Measurements from ENCODE around the gene UTP14C.
"Not testable (repeated sequence)": the region's sequence is repeated elsewhere in the genome, so short reads cannot be mapped to it uniquely, and the experiment has no call there.

The UTP14C gene

GRCh38 chr13:52024481-52024880 lies at the start of gene UTP14C:
Gene UTP14C, plus strand, starts transcription at chr13:52024691. Its CDS starts 4,114 bp downstream, at chr13:52028805.
- no peak for DNase-seq (ENCODE audit: low read depth, low spot score)

- no peak for DNase-seq (ENCODE audit: low read depth, low spot score)
Observed at GRCh38 chr13:51976423-51976822, 48.1 kb upstream of the UTP14C start.

- DNase-seq (ENCODE audit: low read depth, low spot score) = no peak
Observed at GRCh38 chr13:51976890-51977289, 47.6 kb upstream of the UTP14C start.

- DNase-seq (ENCODE audit: low read depth, low spot score) = no peak
Observed at GRCh38 chr13:51977625-51978024, 46.9 kb upstream of the UTP14C start.

- DNase-seq (ENCODE audit: low read depth, low spot score) = no peak
Observed at GRCh38 chr13:51978796-51979556, 45.5 kb upstream of the UTP14C start.

GRCh38 chr13:51980908-51981307 lies 43.6 kb upstream of the UTP14C start:
- DNase-seq (ENCODE audit: low read depth, low spot score) = no peak

GRCh38 chr13:51981355-51981754 lies 43.1 kb upstream of the UTP14C start:
- DNase-seq (ENCODE audit: low read depth, low spot score) = peak; percentile 52

- not testable (repeated sequence) for DNase-seq (ENCODE audit: low read depth, low spot score)
Observed at GRCh38 chr13:51983292-51983691, 41.2 kb upstream of the UTP14C start.

- DNase-seq (ENCODE audit: low read depth, low spot score) = not testable (repeated sequence)
Observed at GRCh38 chr13:51984904-51985303, 39.6 kb upstream of the UTP14C start.

GRCh38 chr13:51988988-51989618 lies 35.4 kb upstream of the UTP14C start:
- DNase-seq (ENCODE audit: low read depth, low spot score) = no peak

- no peak for DNase-seq (ENCODE audit: low read depth, low spot score)
Observed at GRCh38 chr13:51993713-51994112, 30.8 kb upstream of the UTP14C start.

- DNase-seq (ENCODE audit: low read depth, low spot score) = peak; percentile 17
Observed at GRCh38 chr13:51995677-51996551, 28.6 kb upstream of the UTP14C start.

GRCh38 chr13:51996641-51997040 lies 27.9 kb upstream of the UTP14C start:
- no peak for DNase-seq (ENCODE audit: low read depth, low spot score)

- no peak for DNase-seq (ENCODE audit: low read depth, low spot score)
Observed at GRCh38 chr13:51997186-51997585, 27.3 kb upstream of the UTP14C start.

- peak; percentile 84 for DNase-seq (ENCODE audit: low read depth, low spot score)
Observed at GRCh38 chr13:51997641-51998330, 26.7 kb upstream of the UTP14C start.

GRCh38 chr13:51998723-51999509 lies 25.6 kb upstream of the UTP14C start:
- peak; percentile 66 for DNase-seq (ENCODE audit: low read depth, low spot score)

GRCh38 chr13:51999510-51999911 lies 25.0 kb upstream of the UTP14C start:
- DNase-seq (ENCODE audit: low read depth, low spot score) = peak; percentile 25

GRCh38 chr13:51999921-52000320 lies 24.6 kb upstream of the UTP14C start:
- no peak for DNase-seq (ENCODE audit: low read depth, low spot score)

GRCh38 chr13:52001120-52001731 lies 23.3 kb upstream of the UTP14C start:
- no peak for DNase-seq (ENCODE audit: low read depth, low spot score)

GRCh38 chr13:52002361-52002760 lies 22.1 kb upstream of the UTP14C start:
- DNase-seq (ENCODE audit: low read depth, low spot score) = peak; percentile 43

Data from ELF-1 (cell line).